Measurements from ENCODE around the gene SMIM44. TPM values are rescaled to one million over a fixed set of nuclear protein-coding genes. Genes with fewer than 3 reads are reported as not detected.
"Not testable (repeated sequence)": the region's sequence is repeated elsewhere in the genome, so short reads cannot be mapped to it uniquely, and the experiment has no call there.

Gene SMIM44
- total RNA-seq, result not detected

DNA sequence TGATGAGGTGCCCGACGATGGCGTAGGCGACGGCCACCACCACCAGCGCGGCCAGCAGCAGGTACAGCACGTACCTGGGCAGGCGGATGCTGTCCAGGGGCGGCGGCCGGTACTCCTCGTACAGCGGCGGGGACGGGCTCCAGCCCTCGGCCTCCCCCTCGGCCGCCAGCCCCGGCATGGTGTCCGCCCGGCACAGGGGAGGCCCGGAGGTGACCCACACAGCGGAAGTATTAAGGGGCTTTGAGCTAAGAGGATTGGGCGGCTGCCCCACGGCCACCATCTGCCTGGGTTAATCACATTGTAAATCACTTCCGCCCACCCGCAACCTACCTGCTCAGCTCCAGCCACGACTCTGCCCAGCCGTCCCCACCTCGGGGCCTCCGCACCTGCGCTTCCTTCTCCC, at the start of gene SMIM44:
Gene SMIM44 (minus strand): TSS at position 216 of the 403 bp plus-strand sequence. CDS start 38 bp downstream, at position 178.
- no peaks in the 10 kb centered on the region for H3K36me3 Mint-ChIP-seq (ENCODE audit: low read depth)
- CTCF ChIA-PET, result interaction anchor here (0.6 to 0.9 kb wide), 2 partner anchors 18 kb away, joined by 3 to 5 read pairs; no protein-coding TSS in a partner anchor
- peaks cover under 1% of the 10 kb centered on the region for H3K27me3 Mint-ChIP-seq
- H3K4me3 Mint-ChIP-seq, result no peak within 1 kb of the TSS
- H3K4me1 Mint-ChIP-seq, result peaks cover 5% of the 10 kb centered on the region
- POLR2A ChIA-PET, result no interaction called here
- no peak within 1 kb of the TSS for H3K27ac Mint-ChIP-seq
- no peaks in the 10 kb centered on the region for H3K9me3 Mint-ChIP-seq
- DNase-seq, result no peak

- H3K27me3 Mint-ChIP-seq, result no peaks in the 10 kb centered on the region
- H3K27ac Mint-ChIP-seq, result no peak overlapping the region
- H3K36me3 Mint-ChIP-seq (ENCODE audit: low read depth), result peaks cover 35% of the 10 kb centered on the region
- no peaks in the 10 kb centered on the region for H3K9me3 Mint-ChIP-seq
- H3K4me1 Mint-ChIP-seq, result no peaks in the 10 kb centered on the region
- ChIA-PET CTCF (no interaction called here), POLR2A (interaction anchor here (0.6 kb wide), 1 partner anchor 38 kb away, joined by 3 read pairs; no protein-coding TSS in a partner anchor)
- DNase-seq, result no peak
- no peak overlapping the region for H3K4me3 Mint-ChIP-seq
Observed at GRCh38 chr19:3533033-3533432, 49.8 kb upstream of the SMIM44 start.

DNA sequence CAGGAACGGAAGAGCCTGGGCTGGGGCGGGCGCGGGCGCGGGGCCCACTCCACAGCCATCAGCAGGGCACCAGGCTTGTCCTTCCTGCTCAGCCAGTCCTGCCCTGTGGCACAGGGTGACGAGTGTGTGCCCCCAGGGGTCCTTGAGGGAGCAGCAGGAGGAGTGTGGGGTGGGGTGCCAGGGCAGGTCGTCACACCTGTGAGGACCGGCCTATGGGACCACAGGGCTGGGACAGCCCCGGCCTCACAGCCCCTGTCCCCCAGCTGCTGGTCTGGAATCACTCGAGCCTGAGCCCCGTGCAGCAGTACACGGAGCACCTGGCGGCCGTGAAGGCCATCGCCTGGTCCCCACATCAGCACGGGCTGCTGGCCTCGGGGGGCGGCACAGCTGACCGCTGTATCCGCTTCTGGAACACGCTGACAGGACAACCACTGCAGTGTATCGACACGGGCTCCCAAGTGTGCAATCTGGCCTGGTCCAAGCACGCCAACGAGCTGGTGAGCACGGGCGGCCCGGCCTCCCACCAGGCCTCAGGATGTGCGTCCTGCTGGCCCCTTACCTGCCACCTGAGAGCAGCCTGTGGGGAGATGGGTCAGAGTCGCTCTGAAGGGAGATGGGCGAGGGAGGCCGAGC, 49.0 kb upstream of the SMIM44 start:
- H3K4me3 Mint-ChIP-seq, result no peak overlapping the region
- H3K27ac Mint-ChIP-seq, result no peak overlapping the region
- no peak for DNase-seq
- no peaks in the 10 kb centered on the region for H3K27me3 Mint-ChIP-seq
- ChIA-PET POLR2A (interaction anchor here (0.6 kb wide), 1 partner anchor 37 kb away, joined by 3 read pairs; no protein-coding TSS in a partner anchor), CTCF (no interaction called here)
- peaks cover 31% of the 10 kb centered on the region for H3K36me3 Mint-ChIP-seq (ENCODE audit: low read depth)
- no peaks in the 10 kb centered on the region for H3K4me1 Mint-ChIP-seq
- no peaks in the 10 kb centered on the region for H3K9me3 Mint-ChIP-seq

GRCh38 chr19:3531716-3532115, 48.5 kb upstream of the SMIM44 start:
- Mint-ChIP-seq H3K36me3 (ENCODE audit: low read depth) (peaks cover 35% of the 10 kb centered on the region), H3K27ac (no peak overlapping the region), H3K4me3 (no peak overlapping the region), H3K4me1 (no peaks in the 10 kb centered on the region), H3K9me3 (no peaks in the 10 kb centered on the region), H3K27me3 (no peaks in the 10 kb centered on the region)
- POLR2A ChIA-PET, result no interaction called here
- DNase-seq, result no peak
- CTCF ChIA-PET, result no interaction called here

- Mint-ChIP-seq H3K36me3 (ENCODE audit: low read depth) (peaks cover 34% of the 10 kb centered on the region), H3K4me3 (no peak overlapping the region), H3K4me1 (no peaks in the 10 kb centered on the region), H3K9me3 (no peaks in the 10 kb centered on the region), H3K27ac (no peak overlapping the region), H3K27me3 (no peaks in the 10 kb centered on the region)
- ChIA-PET CTCF (no interaction called here), POLR2A (no interaction called here)
- no peak for DNase-seq
Observed at GRCh38 chr19:3530389-3530788, 47.1 kb upstream of the SMIM44 start.

DNA sequence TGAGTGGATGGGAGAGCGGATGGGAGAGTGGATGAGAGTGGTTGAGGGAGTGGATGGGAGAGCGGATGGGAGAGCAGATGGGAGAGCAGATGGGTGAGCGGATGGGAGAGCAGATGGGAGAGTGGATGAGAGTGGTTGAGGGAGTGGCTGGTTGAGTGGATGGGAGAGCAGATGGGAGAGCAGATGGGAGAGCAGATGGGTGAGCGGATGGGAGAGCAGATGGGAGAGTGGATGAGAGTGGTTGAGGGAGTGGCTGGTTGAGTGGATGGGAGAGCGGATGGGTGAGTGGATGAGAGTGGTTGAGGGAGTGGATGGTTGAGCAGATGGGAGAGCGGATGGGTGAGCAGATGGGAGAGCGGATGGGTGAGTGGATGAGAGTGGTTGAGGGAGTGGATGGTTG, 46.1 kb upstream of the SMIM44 start:
- H3K4me3 Mint-ChIP-seq, H3K9me3 Mint-ChIP-seq, H3K27ac Mint-ChIP-seq, POLR2A ChIA-PET, CTCF ChIA-PET, DNase-seq, H3K27me3 Mint-ChIP-seq, H3K4me1 Mint-ChIP-seq: not testable (repeated sequence)
- peaks cover 29% of the 10 kb centered on the region for H3K36me3 Mint-ChIP-seq (ENCODE audit: low read depth)

- H3K4me3 Mint-ChIP-seq, result no peak overlapping the region
- no peak for DNase-seq
- ChIA-PET CTCF (no interaction called here), POLR2A (no interaction called here)
- no peaks in the 10 kb centered on the region for H3K9me3 Mint-ChIP-seq
- H3K4me1 Mint-ChIP-seq, result no peaks in the 10 kb centered on the region
- H3K27ac Mint-ChIP-seq, result no peak overlapping the region
- no peaks in the 10 kb centered on the region for H3K27me3 Mint-ChIP-seq
- H3K36me3 Mint-ChIP-seq (ENCODE audit: low read depth), result peaks cover 34% of the 10 kb centered on the region
Observed at GRCh38 chr19:3528539-3529211, 45.4 kb upstream of the SMIM44 start.

- H3K4me1 Mint-ChIP-seq, result no peaks in the 10 kb centered on the region
- POLR2A ChIA-PET, result no interaction called here
- CTCF ChIA-PET, result no interaction called here
Observed at GRCh38 chr19:3528080-3528479, 44.8 kb upstream of the SMIM44 start.

DNA sequence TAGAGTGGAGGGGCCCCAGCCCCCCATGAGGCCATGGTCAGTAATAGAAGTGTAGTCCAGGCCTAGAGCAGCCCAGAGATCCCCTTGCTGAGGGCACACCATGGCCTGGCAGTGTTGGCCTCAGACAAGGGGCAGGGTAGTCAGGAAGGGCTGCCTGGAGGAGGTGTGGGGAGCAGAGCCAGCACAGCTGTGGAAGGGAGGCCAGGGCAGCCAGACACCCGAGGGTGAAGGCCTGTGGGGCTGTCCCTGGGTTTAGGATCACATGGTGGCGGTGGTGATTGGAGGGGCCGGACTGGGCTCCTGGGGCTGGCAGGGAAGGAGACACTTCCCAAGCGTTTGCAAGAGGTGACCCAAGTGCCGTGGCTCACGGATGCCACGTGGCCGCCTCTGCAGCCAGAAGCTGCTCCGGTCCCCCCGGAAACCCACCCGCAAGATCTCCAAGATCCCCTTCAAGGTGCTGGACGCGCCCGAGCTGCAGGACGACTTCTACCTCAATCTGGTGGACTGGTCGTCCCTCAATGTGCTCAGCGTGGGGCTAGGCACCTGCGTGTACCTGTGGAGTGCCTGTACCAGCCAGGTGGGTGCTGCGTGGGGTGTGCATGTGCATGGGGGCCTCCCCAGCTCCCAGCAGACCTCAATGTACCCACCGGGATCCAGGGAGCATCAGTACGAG, 44.1 kb upstream of the SMIM44 start:
- Mint-ChIP-seq H3K27ac (no peak overlapping the region), H3K4me3 (no peak overlapping the region), H3K4me1 (no peaks in the 10 kb centered on the region), H3K36me3 (ENCODE audit: low read depth) (peaks cover 28% of the 10 kb centered on the region), H3K9me3 (no peaks in the 10 kb centered on the region), H3K27me3 (no peaks in the 10 kb centered on the region)
- ChIA-PET CTCF (no interaction called here), POLR2A (no interaction called here)
- DNase-seq, result no peak

More at GRCh38 chr19:3528080-3528479, 44.8 kb upstream of the SMIM44 start:
- Mint-ChIP-seq H3K4me3 (no peak overlapping the region), H3K27me3 (no peaks in the 10 kb centered on the region), H3K36me3 (ENCODE audit: low read depth) (peaks cover 30% of the 10 kb centered on the region), H3K9me3 (no peaks in the 10 kb centered on the region), H3K27ac (no peak overlapping the region)
- DNase-seq, result no peak

DNA sequence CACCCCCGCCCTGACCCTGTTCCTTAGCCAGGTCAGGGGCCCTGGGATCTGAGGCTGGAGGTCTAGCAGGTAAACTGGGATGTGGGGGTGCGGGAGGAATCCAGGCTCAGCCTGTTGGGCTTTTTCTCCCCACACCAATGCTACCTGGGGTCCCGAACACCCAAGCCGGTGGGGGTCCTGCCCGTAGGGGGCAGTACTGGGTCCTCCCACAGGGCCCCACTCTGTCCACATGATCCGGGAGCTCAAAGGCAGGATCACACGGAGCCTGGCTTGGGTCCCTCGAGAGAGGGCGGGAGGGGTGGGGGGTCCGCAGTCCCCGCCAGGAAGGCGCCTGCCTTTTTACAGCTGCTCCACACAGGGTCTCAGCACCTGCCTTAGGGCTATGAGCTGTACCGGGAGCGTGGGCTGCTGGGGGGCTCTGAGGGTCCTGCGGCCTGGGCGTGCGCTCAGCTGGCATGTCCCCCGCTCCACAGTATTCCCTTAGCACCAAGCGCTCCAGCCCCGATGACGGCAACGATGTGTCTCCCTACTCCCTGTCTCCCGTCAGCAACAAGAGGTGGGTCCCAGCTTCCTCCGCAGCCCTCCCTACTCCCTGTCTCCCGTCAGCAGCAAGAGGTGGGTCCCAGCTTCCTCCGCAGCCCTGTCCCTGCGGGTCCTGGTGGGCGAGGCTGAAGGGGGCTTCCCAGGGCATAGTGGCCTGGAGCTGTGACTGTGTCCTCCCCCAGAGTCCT, 43.4 kb upstream of the SMIM44 start:
- Mint-ChIP-seq H3K36me3 (ENCODE audit: low read depth) (peaks cover 32% of the 10 kb centered on the region), H3K4me3 (no peak overlapping the region), H3K27me3 (no peaks in the 10 kb centered on the region), H3K27ac (no peak overlapping the region), H3K9me3 (no peaks in the 10 kb centered on the region), H3K4me1 (no peaks in the 10 kb centered on the region)
- DNase-seq, result no peak
- POLR2A ChIA-PET, result no interaction called here
- CTCF ChIA-PET, result no interaction called here

- CTCF ChIA-PET, result no interaction called here
- POLR2A ChIA-PET, result no interaction called here
- no peaks in the 10 kb centered on the region for H3K27me3 Mint-ChIP-seq
- no peak overlapping the region for H3K27ac Mint-ChIP-seq
- peaks cover 4% of the 10 kb centered on the region for H3K4me1 Mint-ChIP-seq
- no peaks in the 10 kb centered on the region for H3K9me3 Mint-ChIP-seq
- H3K4me3 Mint-ChIP-seq, result no peak overlapping the region
- no peak for DNase-seq
- peaks cover 33% of the 10 kb centered on the region for H3K36me3 Mint-ChIP-seq (ENCODE audit: low read depth)
Observed at GRCh38 chr19:3524904-3525451, 41.7 kb upstream of the SMIM44 start.

- DNase-seq, result no peak
- peaks cover 33% of the 10 kb centered on the region for H3K36me3 Mint-ChIP-seq (ENCODE audit: low read depth)
- no peaks in the 10 kb centered on the region for H3K27me3 Mint-ChIP-seq
- peaks cover 4% of the 10 kb centered on the region for H3K4me1 Mint-ChIP-seq
- no peaks in the 10 kb centered on the region for H3K9me3 Mint-ChIP-seq
- H3K4me3 Mint-ChIP-seq, result no peak overlapping the region
- CTCF ChIA-PET, result no interaction called here
- POLR2A ChIA-PET, result no interaction called here
- H3K27ac Mint-ChIP-seq, result no peak overlapping the region
Observed at GRCh38 chr19:3524078-3524842, 41.0 kb upstream of the SMIM44 start.
